SU-DHL-6 (cell line): ENCODE data around the gene TSC22D4.

Experiments used
- CTCF ChIP-seq: fragments of 200-600 bp; sonication (generic); IDR thresholded peaks from one replicate; pipeline ENCODE4 v1.5.1; 2017; ENCODE audit warnings: antibody characterized with exemption, mild to moderate bottlenecking, low read length, moderate library complexity; ENCODE audit not compliant: insufficient read depth, poor library complexity, severe bottlenecking
- EZH2phosphoT487 ChIP-seq: fragments of 200-600 bp; sonication (generic), shearing (Covaris generic); conservative IDR thresholded peaks from 2 replicates; pipeline ENCODE4 v1.6.1; 2018; ENCODE audit warnings: mild to moderate bottlenecking, antibody characterized with exemption, low read length, moderate library complexity, mixed read lengths

GRCh38 chr7:100464791-100465190, 14.2 kb downstream of the TSC22D4 start:
- TF ChIP-seq CTCF (no peak), EZH2phosphoT487 (no peak)
